Endodermal cell (in vitro differentiated cells): Measurements from ENCODE around the gene NCS1. TPM values are rescaled to one million over a fixed set of nuclear protein-coding genes. Genes with fewer than 3 reads are reported as not detected.

Experiments used
- DNase-seq: peaks from one replicate; pipeline ENCODE4 v3.0.0-alpha.2; 2017
- H3K27ac ChIP-seq: 2 replicates; pipeline ENCODE4 v1.5.1; 2013; ENCODE audit warnings: mild to moderate bottlenecking, low read depth, low read length, moderate library complexity
- H3K27me3 ChIP-seq: 2 replicates; pipeline ENCODE4 v1.6.1; 2013; ENCODE audit warnings: mild to moderate bottlenecking, low read length, moderate library complexity; ENCODE audit not compliant: insufficient read depth, control insufficient read depth, poor library complexity, severe bottlenecking
- H3K36me3 ChIP-seq: 2 replicates; pipeline ENCODE4 v1.7.0; 2013; ENCODE audit warnings: mild to moderate bottlenecking, low read length, moderate library complexity; ENCODE audit not compliant: control insufficient read depth, insufficient read depth
- H3K4me1 ChIP-seq: one replicate; pipeline ENCODE4 v1.7.0; 2013; ENCODE audit warnings: low read length; ENCODE audit not compliant: control insufficient read depth, insufficient read depth
- H3K4me3 ChIP-seq: 2 replicates; pipeline ENCODE4 v1.5.1; 2013; ENCODE audit warnings: mild to moderate bottlenecking, low read length, moderate library complexity
- H3K9ac ChIP-seq: 2 replicates; pipeline ENCODE4 v1.6.1; 2013; ENCODE audit warnings: mild to moderate bottlenecking, low read length, moderate library complexity; ENCODE audit not compliant: poor library complexity, severe bottlenecking; ENCODE audit errors: extremely low read depth
- H3K9me3 ChIP-seq: 2 replicates; pipeline ENCODE4 v1.6.1; 2013; ENCODE audit warnings: mild to moderate bottlenecking, low read length, moderate library complexity; ENCODE audit not compliant: control insufficient read depth
- H3K27ac Mint-ChIP-seq: 2 replicates; pipeline ENCODE4 v1.8.0; 2020; ENCODE audit warnings: mixed read lengths
- H3K27me3 Mint-ChIP-seq: 2 replicates; pipeline ENCODE4 v1.8.0; 2021; ENCODE audit warnings: mild to moderate bottlenecking, mixed read lengths; ENCODE audit not compliant: insufficient read depth
- H3K36me3 Mint-ChIP-seq: 2 replicates; pipeline ENCODE4 v1.8.0; 2020; ENCODE audit warnings: low read depth, mixed read lengths
- H3K4me1 Mint-ChIP-seq: 2 replicates; pipeline ENCODE4 v1.8.0; 2020; ENCODE audit warnings: mixed read lengths
- H3K4me3 Mint-ChIP-seq: 2 replicates; pipeline ENCODE4 v1.8.0; 2020; ENCODE audit warnings: mild to moderate bottlenecking, moderate library complexity, mixed read lengths
- H3K9me3 Mint-ChIP-seq: 2 replicates; pipeline ENCODE4 v1.8.0; 2020; ENCODE audit warnings: mild to moderate bottlenecking, mixed read lengths
- WGBS, 2 experiments: methylation state at CpG; one replicate each; pipeline versions ENCODE4 v1.1.5 to v1.1.7; 2013; ENCODE audit warnings: missing lambda C conversion rate in 2 of 2, mixed read lengths in 1 of 2; ENCODE audit not compliant: insufficient coverage in 1 of 2, insufficient read length in 1 of 2; 5-methylcytosine and 5-hydroxymethylcytosine counted together
- total RNA-seq, 2 donors: library from RNA; stranded (reverse); fragmentation: NEBNext Ultra II Directional in 1 of 2; extraction: Animal tissue kit (Norgen Biotek cat#: 25700) in 1 of 2; gene quantifications; 2 replicates in 1 of 2; 3 replicates in 1 of 2; pipeline ENCODE4 v1.2.1, GENCODE V29; 2021
- TF ChIP-seq, protein P1 (sequence below): fragments of 200-600 bp; sonication (generic); conservative IDR thresholded peaks from 2 replicates; pipeline ENCODE4 v1.5.0; 2021; ENCODE audit warnings: antibody characterized with exemption, mild to moderate bottlenecking

Gene NCS1
- total RNA-seq, 2 donors from 2014 or later = 40.6 to 47.7 TPM

DNA sequence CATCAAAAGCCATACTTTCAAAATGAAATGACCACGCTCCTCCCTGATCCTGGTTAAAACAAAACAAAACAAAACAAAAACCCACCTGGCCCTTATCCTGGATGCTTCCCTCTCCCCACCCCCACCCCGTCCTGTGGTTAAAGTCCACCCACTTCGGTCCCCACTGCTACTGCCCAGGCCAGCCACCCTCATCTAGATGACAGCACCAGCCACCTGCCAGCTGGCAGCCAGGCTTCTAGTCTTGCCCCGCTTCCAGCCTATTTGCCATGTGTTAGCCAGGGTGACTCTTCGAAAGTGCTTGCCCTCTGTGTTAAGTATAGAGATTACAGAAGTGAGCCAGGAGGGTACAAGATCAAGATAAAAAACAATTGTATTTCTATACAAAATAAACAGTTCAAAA, 27.5 kb upstream of the NCS1 start:
- H3K27ac ChIP-seq = no peak overlapping the region
- H3K4me3 ChIP-seq = no peak overlapping the region
- H3K27ac Mint-ChIP-seq = no peak overlapping the region
- peaks cover 12% of the 10 kb centered on the region for H3K4me1 Mint-ChIP-seq
- no peaks in the 10 kb centered on the region for H3K27me3 ChIP-seq
- H3K27me3 Mint-ChIP-seq = no peaks in the 10 kb centered on the region
- no peak overlapping the region for H3K4me3 Mint-ChIP-seq
- H3K36me3 ChIP-seq = no peaks in the 10 kb centered on the region
- no peaks in the 10 kb centered on the region for H3K36me3 Mint-ChIP-seq
- TF ChIP-seq, protein P1, sequence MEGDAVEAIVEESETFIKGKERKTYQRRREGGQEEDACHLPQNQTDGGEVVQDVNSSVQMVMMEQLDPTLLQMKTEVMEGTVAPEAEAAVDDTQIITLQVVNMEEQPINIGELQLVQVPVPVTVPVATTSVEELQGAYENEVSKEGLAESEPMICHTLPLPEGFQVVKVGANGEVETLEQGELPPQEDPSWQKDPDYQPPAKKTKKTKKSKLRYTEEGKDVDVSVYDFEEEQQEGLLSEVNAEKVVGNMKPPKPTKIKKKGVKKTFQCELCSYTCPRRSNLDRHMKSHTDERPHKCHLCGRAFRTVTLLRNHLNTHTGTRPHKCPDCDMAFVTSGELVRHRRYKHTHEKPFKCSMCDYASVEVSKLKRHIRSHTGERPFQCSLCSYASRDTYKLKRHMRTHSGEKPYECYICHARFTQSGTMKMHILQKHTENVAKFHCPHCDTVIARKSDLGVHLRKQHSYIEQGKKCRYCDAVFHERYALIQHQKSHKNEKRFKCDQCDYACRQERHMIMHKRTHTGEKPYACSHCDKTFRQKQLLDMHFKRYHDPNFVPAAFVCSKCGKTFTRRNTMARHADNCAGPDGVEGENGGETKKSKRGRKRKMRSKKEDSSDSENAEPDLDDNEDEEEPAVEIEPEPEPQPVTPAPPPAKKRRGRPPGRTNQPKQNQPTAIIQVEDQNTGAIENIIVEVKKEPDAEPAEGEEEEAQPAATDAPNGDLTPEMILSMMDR = no peak
- DNase-seq = no peak
- H3K9me3 ChIP-seq = no peaks in the 10 kb centered on the region
- H3K9ac ChIP-seq = no peak overlapping the region
- H3K9me3 Mint-ChIP-seq = no peaks in the 10 kb centered on the region
- peaks cover 3% of the 10 kb centered on the region for H3K4me1 ChIP-seq
- 92 to 100% methylated on average over 2 to 4 of the region's 5 CpGs for WGBS, 2 experiments

DNA sequence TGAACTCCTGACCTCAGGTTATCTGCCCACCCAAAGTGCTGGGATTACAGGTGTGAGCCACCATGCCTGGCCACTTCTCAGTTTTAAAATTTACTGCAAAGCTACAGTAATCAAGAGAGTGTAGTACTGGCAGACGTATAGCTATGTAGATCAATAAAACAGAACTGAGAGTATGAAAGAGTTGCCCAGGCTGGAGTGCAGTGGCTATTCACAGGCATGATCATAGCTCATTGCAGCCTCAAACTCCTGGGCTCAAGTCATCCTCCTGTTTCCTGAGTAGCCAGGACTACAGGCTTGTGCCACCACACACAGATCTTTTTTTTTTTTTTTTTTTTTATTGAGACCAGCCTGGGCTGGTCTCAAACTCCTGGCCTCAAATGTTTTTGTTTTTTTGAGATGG, 26.5 kb upstream of the NCS1 start:
- H3K27ac ChIP-seq = no peak overlapping the region
- no peak overlapping the region for H3K4me3 Mint-ChIP-seq
- no peak overlapping the region for H3K4me3 ChIP-seq
- peaks cover 12% of the 10 kb centered on the region for H3K4me1 Mint-ChIP-seq
- H3K9me3 Mint-ChIP-seq = no peaks in the 10 kb centered on the region
- H3K27me3 Mint-ChIP-seq = no peaks in the 10 kb centered on the region
- H3K9me3 ChIP-seq = no peaks in the 10 kb centered on the region
- no peaks in the 10 kb centered on the region for H3K36me3 ChIP-seq
- TF ChIP-seq, protein P1 = no peak
- H3K27ac Mint-ChIP-seq = no peak overlapping the region
- H3K9ac ChIP-seq = no peak overlapping the region
- H3K36me3 Mint-ChIP-seq = no peaks in the 10 kb centered on the region
- no peak for DNase-seq
- 85 to 89% methylated on average over 1 of the region's 1 CpG for WGBS, 2 experiments
- H3K4me1 ChIP-seq = peaks cover 3% of the 10 kb centered on the region
- H3K27me3 ChIP-seq = no peaks in the 10 kb centered on the region

DNA sequence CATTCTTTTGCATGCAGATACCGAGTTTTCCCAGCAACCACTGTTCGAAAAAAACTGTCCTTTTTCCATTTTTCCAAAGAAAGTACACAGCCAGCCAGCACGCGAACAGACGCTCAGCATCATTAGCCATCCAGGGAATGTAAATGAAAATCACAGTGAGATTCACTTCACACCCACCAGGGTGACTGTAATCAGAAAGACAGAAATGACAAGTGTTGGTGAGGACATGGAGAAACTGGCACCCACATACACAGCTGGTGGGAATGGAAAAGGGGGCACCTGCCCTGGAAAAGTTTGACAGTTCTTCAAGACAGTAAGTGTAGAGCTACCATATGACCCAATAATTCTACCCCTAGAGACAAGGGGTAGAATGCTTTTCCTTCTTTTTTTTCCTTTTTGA, 25.0 kb upstream of the NCS1 start:
- H3K4me1 ChIP-seq = peaks cover 3% of the 10 kb centered on the region
- Mint-ChIP-seq H3K36me3 (no peaks in the 10 kb centered on the region), H3K4me1 (peaks cover 12% of the 10 kb centered on the region), H3K27me3 (no peaks in the 10 kb centered on the region), H3K9me3 (no peaks in the 10 kb centered on the region), H3K27ac (no peak overlapping the region), H3K4me3 (no peak overlapping the region)
- no peak overlapping the region for H3K9ac ChIP-seq
- no peak overlapping the region for H3K27ac ChIP-seq
- H3K27me3 ChIP-seq = no peaks in the 10 kb centered on the region
- TF ChIP-seq, protein P1 = no peak
- H3K36me3 ChIP-seq = no peaks in the 10 kb centered on the region
- no peak overlapping the region for H3K4me3 ChIP-seq
- H3K9me3 ChIP-seq = no peaks in the 10 kb centered on the region
- DNase-seq = no peak
- WGBS, 2 experiments = 87 to 100% methylated on average over 1 to 5 of the region's 5 CpGs
